GM12864 (cell line): Measurements from ENCODE around the gene POC1A.

ENCODE experiments used
- DNase-seq: peaks from one replicate; pipeline ENCODE4 v3.0.0-alpha.2; 2011; ENCODE audit warnings: low read depth
- H3K4me3 ChIP-seq: 2 replicates; pipeline ENCODE4 v1.5.1; 2011; ENCODE audit warnings: mild to moderate bottlenecking, low read depth, low read length, control low read depth
- CTCF ChIP-seq: IDR thresholded peaks from 2 replicates; pipeline ENCODE4 v1.5.1; 2011; ENCODE audit warnings: low read depth, mild to moderate bottlenecking, moderate library complexity, low read length, control low read depth, inconsistent platforms; ENCODE audit errors: missing control alignments

The POC1A gene

GRCh38 chr3:52197842-52198625 is 43.8 kb upstream of the POC1A start, which contains the start of gene ALAS1:
ALAS1 (plus strand) TSS chr3:52198160; CDS start chr3:52199242, 1,082 bp downstream.
- no peak for TF ChIP-seq CTCF
- peak; percentile 69 for DNase-seq
- peak within 1 kb of the TSS; percentile 80 for H3K4me3 ChIP-seq

DNA sequence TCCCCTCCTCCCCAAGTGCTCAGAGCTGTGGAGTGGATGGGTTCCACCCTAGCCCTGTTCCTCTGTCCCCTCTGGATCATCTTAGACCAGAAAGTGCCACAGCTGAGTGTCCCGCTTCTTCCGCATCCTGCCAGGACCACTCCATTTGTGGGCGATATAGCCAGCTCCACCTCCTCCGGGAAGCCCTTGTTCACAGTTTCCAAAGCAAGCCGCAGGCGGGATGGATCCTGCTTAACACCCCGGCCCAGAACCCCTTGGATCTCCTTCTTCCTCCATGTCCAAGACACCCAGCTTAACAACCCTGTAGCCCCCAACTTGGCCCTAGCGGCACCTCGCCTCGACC is 43.2 kb upstream of the POC1A start:
- TF ChIP-seq CTCF, result no peak
- peak overlapping the region; percentile 80 for H3K4me3 ChIP-seq

GRCh38 chr3:52196977-52197376 is 42.8 kb upstream of the POC1A start:
- no peak overlapping the region for H3K4me3 ChIP-seq

More for the DNA sequence above, 43.2 kb upstream of the POC1A start:
- no peak for DNase-seq

GRCh38 chr3:52195823-52196331 is 41.7 kb upstream of the POC1A start:
- DNase-seq, result no peak
- no peak overlapping the region for H3K4me3 ChIP-seq
- TF ChIP-seq CTCF, result no peak

More at GRCh38 chr3:52196977-52197376, 42.8 kb upstream of the POC1A start:
- TF ChIP-seq CTCF, result no peak
- DNase-seq, result no peak

DNA sequence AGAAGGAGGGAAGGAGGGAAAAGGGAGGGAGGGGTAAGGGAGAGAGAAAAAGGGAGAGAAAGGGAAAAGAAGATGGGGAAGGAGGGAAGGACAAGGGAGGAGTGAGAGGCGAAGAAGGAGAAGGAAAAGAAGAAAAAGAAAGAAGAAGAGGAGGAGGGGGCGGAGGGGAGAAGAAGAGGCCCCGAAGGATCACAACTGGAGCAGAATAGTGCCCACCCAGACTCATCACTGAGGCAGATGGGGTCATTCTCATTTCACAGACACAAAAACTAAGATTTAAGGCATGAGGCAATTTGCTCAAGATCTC is 41.0 kb upstream of the POC1A start:
- no peak for DNase-seq
- no peak overlapping the region for H3K4me3 ChIP-seq
- no peak for TF ChIP-seq CTCF

GRCh38 chr3:52194485-52195290 is 40.5 kb upstream of the POC1A start:
- TF ChIP-seq CTCF, result no peak
- no peak for DNase-seq

More at GRCh38 chr3:52194485-52195290, 40.5 kb upstream of the POC1A start:
- no peak overlapping the region for H3K4me3 ChIP-seq
